SK-N-SH (cell line): Measurements from ENCODE around the gene SEC61A1. TPM values are rescaled to one million over a fixed set of nuclear protein-coding genes. Genes with fewer than 3 reads are reported as not detected.
A peak's percentile ranks its signal among the peaks of the same experiment; 100 is the strongest.

Experiments used
- CTCF ChIA-PET: fragments of 300-600, 350-600 bp; formaldehyde crosslinking; extraction: SDS; loops from one replicate; lab custom pipeline; 2021; lab: Yijun Ruan, JAX
- POLR2A ChIA-PET: fragments of 350-600 bp; sonication (Branson Sonifier 250); formaldehyde crosslinking; extraction: SDS; loops from one replicate; lab custom pipeline; 2020; ENCODE audit warnings: antibody characterized with exemption, inconsistent platforms; lab: Yijun Ruan, JAX
- DNase-seq: peaks from one replicate; pipeline ENCODE4 v3.0.0; 2012
- H2AFZ ChIP-seq: fragments of 200-600 bp; sonication (generic); 2 replicates; pipeline ENCODE4 v1.8.1; 2016; ENCODE audit warnings: antibody characterized with exemption, mild to moderate bottlenecking, low read depth
- H3F3A ChIP-seq: fragments of 200-600 bp; sonication (generic); replicated peaks from 2 replicates; pipeline ENCODE3; 2016; ENCODE audit warnings: antibody characterized with exemption, mild to moderate bottlenecking; ENCODE audit not compliant: insufficient read depth
- H3K27ac ChIP-seq, 2 experiments: fragments of 200-500 bp in 1 of 2; fragments of 200-600 bp in 1 of 2; sonication (Bioruptor generic) in 1 of 2; sonication (generic), shearing (Covaris generic) in 1 of 2; 2 replicates each; pipeline versions ENCODE4 v1.5.1 to v1.6.1; 2014 to 2016; ENCODE audit warnings: low read depth in 2 of 2, inconsistent platforms in 1 of 2, low read length in 1 of 2, mild to moderate bottlenecking in 1 of 2, mixed read lengths in 1 of 2
- H3K27me3 ChIP-seq: fragments of 200-600 bp; sonication (generic), shearing (Covaris generic); 2 replicates; pipeline ENCODE4 v1.6.1; 2016; ENCODE audit warnings: mixed run types; ENCODE audit not compliant: insufficient read depth
- H3K36me3 ChIP-seq, 2 experiments: fragments of 200-500 bp in 1 of 2; fragments of 200-600 bp in 1 of 2; sonication (Bioruptor generic) in 1 of 2; sonication (generic) in 1 of 2; replicated peaks in 1 of 2; 2 replicates each; pipeline versions ENCODE3 to v1.5.1; 2014 to 2016; ENCODE audit warnings: low read length in 1 of 2, mild to moderate bottlenecking in 1 of 2; ENCODE audit not compliant: insufficient read depth in 2 of 2, control insufficient read depth in 1 of 2
- H3K4me1 ChIP-seq, 2 experiments: fragments of 200-500 bp in 1 of 2; fragments of 200-600 bp in 1 of 2; sonication (Bioruptor generic) in 1 of 2; sonication (generic), shearing (Covaris generic) in 1 of 2; 2 replicates each; pipeline versions ENCODE4 v1.5.1 to v1.6.1; 2014 to 2016; ENCODE audit warnings: low read depth in 1 of 2, low read length in 1 of 2, mixed run types in 1 of 2; ENCODE audit not compliant: insufficient read depth in 2 of 2, control insufficient read depth in 1 of 2
- H3K4me2 ChIP-seq: fragments of 200-600 bp; sonication (generic), shearing (Covaris generic); 2 replicates; pipeline ENCODE4 v1.6.1; 2017; ENCODE audit warnings: mixed run types
- H3K4me3 ChIP-seq, 2 experiments: fragments of 200-500 bp in 1 of 2; fragments of 200-600 bp in 1 of 2; sonication (Bioruptor generic) in 1 of 2; sonication (generic), shearing (Covaris generic) in 1 of 2; 2 replicates each; pipeline versions ENCODE4 v1.5.1 to v1.8.1; 2014 to 2016; ENCODE audit warnings: low read depth in 2 of 2, inconsistent platforms in 1 of 2, low read length in 1 of 2, mild to moderate bottlenecking in 1 of 2, mixed read lengths in 1 of 2, moderate library complexity in 1 of 2
- H3K79me2 ChIP-seq: fragments of 200-600 bp; sonication (generic); 2 replicates; pipeline ENCODE4 v1.8.1; 2017; ENCODE audit warnings: mild to moderate bottlenecking; ENCODE audit not compliant: insufficient read depth
- H3K9ac ChIP-seq: fragments of 200-600 bp; sonication (generic); 2 replicates; pipeline ENCODE4 v1.6.1; 2017; ENCODE audit warnings: mixed run types
- H3K9me2 ChIP-seq: fragments of 200-600 bp; sonication (generic); 2 replicates; pipeline ENCODE4 v1.6.1; 2017; ENCODE audit warnings: mixed run types
- H3K9me3 ChIP-seq: fragments of 200-600 bp; sonication (generic); 2 replicates; pipeline ENCODE4 v1.6.1; 2017; ENCODE audit warnings: mixed run types, mild to moderate bottlenecking, moderate library complexity
- H4K20me1 ChIP-seq: fragments of 200-600 bp; sonication (generic); 2 replicates; pipeline ENCODE4 v1.6.1; 2017; ENCODE audit warnings: mild to moderate bottlenecking, mixed run types; ENCODE audit not compliant: insufficient read depth
- ELF1 ChIP-seq: IDR thresholded peaks from 2 replicates; pipeline ENCODE4 v1.4.0; 2012
- EP300 ChIP-seq, 2 experiments: IDR thresholded peaks; 2 replicates each; pipeline versions ENCODE4 v1.4.0 to v1.6.1; 2012; ENCODE audit warnings: borderline replicate concordance in 1 of 2, low read depth in 1 of 2, low read length in 1 of 2
- FOSL2 ChIP-seq: IDR thresholded peaks from 2 replicates; pipeline ENCODE4 v1.4.0; 2012; ENCODE audit warnings: low read depth, mild to moderate bottlenecking, moderate library complexity, borderline replicate concordance
- GABPA ChIP-seq: IDR thresholded peaks from 2 replicates; pipeline ENCODE4 v1.4.0; 2012; ENCODE audit warnings: low read depth, mild to moderate bottlenecking
- JUND ChIP-seq: IDR thresholded peaks from 2 replicates; pipeline ENCODE4 v1.4.0; 2012
- MXI1 ChIP-seq: IDR thresholded peaks from 2 replicates; pipeline ENCODE4 v1.6.1; 2012; ENCODE audit warnings: mild to moderate bottlenecking, low read depth, low read length, improper control_type of control experiment
- NRF1 ChIP-seq: IDR thresholded peaks from 2 replicates; pipeline ENCODE4 v1.6.1; 2012; ENCODE audit warnings: low read depth, mild to moderate bottlenecking, low read length
- POLR2AphosphoS5 ChIP-seq: IDR thresholded peaks from 2 replicates; pipeline ENCODE4 v1.6.1; 2012; ENCODE audit warnings: low read depth, low read length
- RCOR1 ChIP-seq: fragments of 150-350 bp; IDR thresholded peaks from 2 replicates; pipeline ENCODE4 v1.6.1; 2017; ENCODE audit warnings: antibody characterized with exemption, low read length
- RXRA ChIP-seq: IDR thresholded peaks from 2 replicates; pipeline ENCODE4 v1.4.0; 2012; ENCODE audit warnings: low read depth, mild to moderate bottlenecking, borderline replicate concordance
- SIN3A ChIP-seq: IDR thresholded peaks from 2 replicates; pipeline ENCODE4 v1.6.1; 2012; ENCODE audit warnings: low read depth, mild to moderate bottlenecking, low read length, moderate library complexity, borderline replicate concordance
- SMC3 ChIP-seq: IDR thresholded peaks from 2 replicates; pipeline ENCODE4 v1.6.1; 2012; ENCODE audit warnings: low read depth, low read length, improper control_type of control experiment
- TAF1 ChIP-seq: IDR thresholded peaks from 2 replicates; pipeline ENCODE4 v1.6.1; 2012; ENCODE audit warnings: low read depth, mild to moderate bottlenecking, low read length, moderate library complexity, borderline replicate concordance
- TCF12 ChIP-seq: IDR thresholded peaks from 2 replicates; pipeline ENCODE4 v1.4.0; 2012
- TEAD4 ChIP-seq: IDR thresholded peaks from 2 replicates; pipeline ENCODE4 v1.4.0; 2012; ENCODE audit warnings: mild to moderate bottlenecking, borderline replicate concordance; ENCODE audit not compliant: insufficient read depth
- WGBS: methylation state at CpG from one replicate; pipeline ENCODE4 v1.1.6; 2017; ENCODE audit warnings: low lambda C conversion rate; 5-methylcytosine and 5-hydroxymethylcytosine counted together
- polyA plus RNA-seq, 3 experiments: library from polyadenylated mRNA; depleted of rRNA; stranded (reverse); fragments of >200 nt; gene quantifications; 2 replicates each; pipeline ENCODE4 v1.2.3, GENCODE V29; 2012
- TF ChIP-seq, protein P1 (sequence below): IDR thresholded peaks from 2 replicates; pipeline ENCODE4 v1.6.1; 2012; ENCODE audit warnings: mild to moderate bottlenecking, low read depth, low read length, moderate library complexity
- TF ChIP-seq, protein P2 (sequence below): IDR thresholded peaks from 2 replicates; pipeline ENCODE4; 2012

SEC61A1 gene
- polyA plus RNA-seq, 1 of the 3 experiments (the other 2 are of a cell fraction) = 153 TPM

GRCh38 chr3:128080323-128081080, 28.3 kb downstream of the SEC61A1 start:
- Histone ChIP-seq H3K9ac (no peak overlapping the region), H3K9me2 (no peaks in the 10 kb centered on the region), H3K4me2 (peak overlapping the region; percentile 39), H3K9me3 (no peaks in the 10 kb centered on the region), H2AFZ (no peak overlapping the region), H3K27me3 (no peaks in the 10 kb centered on the region), H3K4me1 (peaks cover 0 to 18% of the 10 kb centered on the region in 2 experiments; a peak in 3 of 4 replicates), H3F3A (peaks cover 6% of the 10 kb centered on the region), H3K4me3 (no peak overlapping the region), H3K79me2 (peaks cover 3% of the 10 kb centered on the region; the same call in 1 of the 2 replicates), H3K27ac (peak overlapping the region; percentile 39 to 85), H4K20me1 (peaks cover 11% of the 10 kb centered on the region; the same call in 1 of the 2 replicates), H3K36me3 (peaks cover 9 to 66% of the 10 kb centered on the region in 2 experiments)
- TF ChIP-seq JUND = peak; percentile 92
- TF ChIP-seq, protein P1, sequence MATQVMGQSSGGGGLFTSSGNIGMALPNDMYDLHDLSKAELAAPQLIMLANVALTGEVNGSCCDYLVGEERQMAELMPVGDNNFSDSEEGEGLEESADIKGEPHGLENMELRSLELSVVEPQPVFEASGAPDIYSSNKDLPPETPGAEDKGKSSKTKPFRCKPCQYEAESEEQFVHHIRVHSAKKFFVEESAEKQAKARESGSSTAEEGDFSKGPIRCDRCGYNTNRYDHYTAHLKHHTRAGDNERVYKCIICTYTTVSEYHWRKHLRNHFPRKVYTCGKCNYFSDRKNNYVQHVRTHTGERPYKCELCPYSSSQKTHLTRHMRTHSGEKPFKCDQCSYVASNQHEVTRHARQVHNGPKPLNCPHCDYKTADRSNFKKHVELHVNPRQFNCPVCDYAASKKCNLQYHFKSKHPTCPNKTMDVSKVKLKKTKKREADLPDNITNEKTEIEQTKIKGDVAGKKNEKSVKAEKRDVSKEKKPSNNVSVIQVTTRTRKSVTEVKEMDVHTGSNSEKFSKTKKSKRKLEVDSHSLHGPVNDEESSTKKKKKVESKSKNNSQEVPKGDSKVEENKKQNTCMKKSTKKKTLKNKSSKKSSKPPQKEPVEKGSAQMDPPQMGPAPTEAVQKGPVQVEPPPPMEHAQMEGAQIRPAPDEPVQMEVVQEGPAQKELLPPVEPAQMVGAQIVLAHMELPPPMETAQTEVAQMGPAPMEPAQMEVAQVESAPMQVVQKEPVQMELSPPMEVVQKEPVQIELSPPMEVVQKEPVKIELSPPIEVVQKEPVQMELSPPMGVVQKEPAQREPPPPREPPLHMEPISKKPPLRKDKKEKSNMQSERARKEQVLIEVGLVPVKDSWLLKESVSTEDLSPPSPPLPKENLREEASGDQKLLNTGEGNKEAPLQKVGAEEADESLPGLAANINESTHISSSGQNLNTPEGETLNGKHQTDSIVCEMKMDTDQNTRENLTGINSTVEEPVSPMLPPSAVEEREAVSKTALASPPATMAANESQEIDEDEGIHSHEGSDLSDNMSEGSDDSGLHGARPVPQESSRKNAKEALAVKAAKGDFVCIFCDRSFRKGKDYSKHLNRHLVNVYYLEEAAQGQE = no peak
- peak; percentile 86 for TF ChIP-seq TCF12
- TF ChIP-seq ELF1 = no peak
- peak; percentile 81 for TF ChIP-seq FOSL2
- TF ChIP-seq EP300 (IDR thresholded peaks at IDR 0.05; ENCODE audit: borderline replicate concordance in 1 of 2, low read depth in 1 of 2, low read length in 1 of 2) = 0 out of 4 replicates have a peak, but pooled peaks of 1 of the 2 experiments have one; percentile 50
- TF ChIP-seq SIN3A = 0 out of 2 replicates have a peak, but pooled peaks have one; percentile 40
- no peak for TF ChIP-seq GABPA
- no peak for TF ChIP-seq MXI1
- peak; percentile 75 for TF ChIP-seq POLR2AphosphoS5
- TF ChIP-seq, protein P2, sequence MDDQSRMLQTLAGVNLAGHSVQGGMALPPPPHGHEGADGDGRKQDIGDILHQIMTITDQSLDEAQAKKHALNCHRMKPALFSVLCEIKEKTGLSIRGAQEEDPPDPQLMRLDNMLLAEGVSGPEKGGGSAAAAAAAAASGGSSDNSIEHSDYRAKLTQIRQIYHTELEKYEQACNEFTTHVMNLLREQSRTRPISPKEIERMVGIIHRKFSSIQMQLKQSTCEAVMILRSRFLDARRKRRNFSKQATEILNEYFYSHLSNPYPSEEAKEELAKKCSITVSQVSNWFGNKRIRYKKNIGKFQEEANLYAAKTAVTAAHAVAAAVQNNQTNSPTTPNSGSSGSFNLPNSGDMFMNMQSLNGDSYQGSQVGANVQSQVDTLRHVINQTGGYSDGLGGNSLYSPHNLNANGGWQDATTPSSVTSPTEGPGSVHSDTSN = peak; percentile 26
- TF ChIP-seq RCOR1 = no peak
- TF ChIP-seq TAF1 = no peak
- peak; percentile 97 for TF ChIP-seq RXRA
- no peak for TF ChIP-seq SMC3
- TF ChIP-seq NRF1 = no peak
- TF ChIP-seq TEAD4 = peak; percentile 37; the same call in 1 of the 2 replicates
- ChIA-PET CTCF (interaction anchor here (2.8 to 3.8 kb wide), 2 partner anchors 13 to 15 kb away, joined by 9 to 17 read pairs; no protein-coding TSS in a partner anchor), POLR2A (no interaction called here)
- 56% methylated on average over 6 of the region's 6 CpGs for whole genome bisulfite sequencing
- no peak for DNase-seq
